Esophagus mucosa (tissue), 1 donor: ENCODE data around the gene MINDY4. TPM values are rescaled to one million over a fixed set of nuclear protein-coding genes. Genes with fewer than 3 reads are reported as not detected.

Source experiments
- ATAC-seq: fragments of 200-7000 bp; cut with Tn5 transposase; one replicate; pipeline ENCODE4 v1.9.1; 2020
- total RNA-seq: library from RNA; stranded (reverse); gene quantifications from one replicate; pipeline ENCODE4 v1.2.4, GENCODE V29; 2023
- donor health status: DM: yes; HTN: yes; CAD: no.

Gene MINDY4
- total RNA-seq, 1 donor from 2014 or later: 2.4 TPM

GRCh38 chr7:30905078-30906012 is 134.1 kb downstream of the MINDY4 start:
- peak; percentile 34 for ATAC-seq

DNA sequence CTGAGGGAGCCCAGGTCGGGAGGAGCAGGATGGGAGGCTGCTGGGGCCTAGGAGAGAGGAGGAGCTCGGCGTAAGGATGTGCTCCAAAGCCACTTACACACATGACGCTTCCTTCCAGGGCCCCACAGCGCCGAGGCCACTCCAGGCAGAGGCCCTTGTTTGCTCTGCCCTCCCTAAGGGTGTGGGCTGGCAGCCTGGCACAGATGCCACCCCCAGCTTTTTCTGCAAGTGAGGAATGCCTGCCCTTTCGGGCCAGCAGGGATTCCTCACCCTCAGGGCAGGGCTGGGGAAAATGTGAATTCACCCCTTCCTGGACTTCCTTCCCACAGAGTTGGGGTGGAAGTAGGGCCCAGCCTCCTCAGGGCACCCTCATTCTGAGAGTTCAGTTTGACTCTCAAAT is 134.8 kb downstream of the MINDY4 start:
- ATAC-seq: no peak

- no peak for ATAC-seq
Measured at GRCh38 chr7:30906515-30907240, 135.5 kb downstream of the MINDY4 start.

GRCh38 chr7:30907527-30908267 is 136.5 kb downstream of the MINDY4 start:
- ATAC-seq: no peak

DNA sequence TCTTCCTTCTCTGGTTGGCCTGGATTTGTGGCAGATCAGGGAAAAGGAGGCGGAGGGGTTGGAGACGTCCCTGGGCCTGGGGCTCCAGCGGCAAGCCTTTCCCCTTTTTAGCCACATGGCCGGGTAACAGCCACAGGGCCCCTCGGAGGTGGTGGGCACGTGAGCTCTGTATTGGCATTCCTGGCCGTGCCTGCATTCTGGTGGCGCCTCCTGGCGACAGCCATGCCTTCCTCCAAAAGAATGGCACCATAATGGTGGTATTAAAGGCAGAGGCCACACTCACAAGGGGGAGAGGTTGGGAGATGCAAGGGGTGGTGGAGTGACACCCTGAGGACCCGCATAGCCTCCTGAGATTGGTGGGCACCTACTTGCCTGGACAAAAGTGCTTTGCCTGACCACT is 137.5 kb downstream of the MINDY4 start:
- ATAC-seq: no peak

DNA sequence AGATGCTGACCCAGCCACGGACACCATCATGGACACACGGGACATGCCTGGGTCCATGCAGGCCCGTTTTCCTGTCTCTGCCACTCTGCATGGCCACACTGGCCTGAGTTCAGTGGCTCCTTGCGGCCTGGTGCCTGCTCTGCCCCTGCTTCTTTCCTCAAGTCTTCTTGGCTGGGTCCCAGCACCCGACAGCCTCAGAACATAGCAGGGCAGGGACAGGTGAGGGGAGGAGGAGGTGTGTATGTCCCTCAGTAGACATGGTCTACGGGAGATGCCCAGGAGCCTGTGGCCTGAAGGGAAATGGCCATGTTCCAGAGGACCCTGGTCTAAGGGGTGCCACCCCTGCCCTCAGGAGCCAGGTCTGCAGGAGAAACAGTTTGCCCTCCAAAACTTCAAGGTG is 138.2 kb downstream of the MINDY4 start:
- ATAC-seq: no peak

GRCh38 chr7:30910411-30911073 is 139.3 kb downstream of the MINDY4 start:
- ATAC-seq: no peak

GRCh38 chr7:30911133-30911532 is 139.9 kb downstream of the MINDY4 start:
- ATAC-seq: no peak

- peak; percentile 38 for ATAC-seq
Measured at GRCh38 chr7:30911561-30911969, 140.3 kb downstream of the MINDY4 start, which contains the start of gene AQP1. Gene AQP1 (plus strand): TSS chr7:30911853. CDS start chr7:30911910, 57 bp downstream.

- ATAC-seq: no peak
Measured at GRCh38 chr7:30912021-30912730, 141.0 kb downstream of the MINDY4 start.

DNA sequence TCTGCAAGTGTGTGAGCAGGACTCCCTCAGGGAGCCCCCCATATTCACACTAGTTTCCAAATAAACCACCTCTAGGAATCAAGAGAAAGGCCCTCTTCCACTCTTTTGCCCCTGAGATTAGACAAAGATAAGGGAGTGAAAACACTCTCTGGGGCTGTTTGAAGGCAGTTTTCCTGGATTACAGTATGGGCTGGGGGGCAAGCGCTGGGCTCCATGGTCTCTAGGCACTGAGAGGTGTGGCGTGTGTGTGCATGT is 141.4 kb downstream of the MINDY4 start:
- no peak for ATAC-seq

DNA sequence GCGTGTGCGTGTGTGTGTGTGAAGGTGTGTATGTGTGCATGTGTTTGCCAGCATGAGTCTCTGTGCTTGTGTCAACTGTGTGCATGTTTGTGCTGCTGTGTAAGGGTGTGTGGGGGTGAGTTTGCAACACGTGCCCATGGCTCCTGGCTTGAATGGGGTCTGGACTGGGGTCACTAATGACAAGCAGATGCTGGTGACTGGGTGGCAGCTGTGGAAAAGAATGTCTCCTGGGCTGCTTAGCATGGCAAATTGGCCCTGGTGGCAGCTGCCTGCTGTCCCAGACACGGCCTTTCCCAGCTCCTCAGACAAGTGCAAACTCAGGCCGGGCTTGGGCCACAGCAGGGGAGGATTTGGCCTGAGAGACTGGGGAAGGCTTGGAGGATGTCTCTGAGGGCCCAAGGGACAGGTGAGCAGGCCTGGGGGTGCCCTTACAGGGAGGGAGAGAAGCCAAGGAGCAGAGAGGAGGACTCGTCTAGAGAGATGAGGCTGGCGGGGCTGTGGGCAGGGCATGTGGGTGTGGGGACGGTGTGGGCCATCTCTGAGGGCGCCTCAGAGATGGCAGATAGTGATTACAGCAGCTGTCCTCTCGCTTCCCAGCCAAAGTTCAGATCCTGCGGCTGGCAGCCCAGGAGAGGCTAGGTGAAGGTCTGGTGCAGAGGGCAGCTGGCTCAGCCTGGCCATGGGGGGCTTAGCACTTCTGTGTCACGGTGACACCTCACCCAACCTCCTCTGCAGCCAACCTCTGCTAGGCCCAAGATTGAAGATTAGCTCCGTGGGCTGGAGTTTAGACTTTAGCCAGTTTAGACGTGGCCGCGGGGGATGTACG is 142.0 kb downstream of the MINDY4 start:
- no peak for ATAC-seq

- no peak for ATAC-seq
Measured at GRCh38 chr7:30913821-30914515, 142.8 kb downstream of the MINDY4 start.

DNA sequence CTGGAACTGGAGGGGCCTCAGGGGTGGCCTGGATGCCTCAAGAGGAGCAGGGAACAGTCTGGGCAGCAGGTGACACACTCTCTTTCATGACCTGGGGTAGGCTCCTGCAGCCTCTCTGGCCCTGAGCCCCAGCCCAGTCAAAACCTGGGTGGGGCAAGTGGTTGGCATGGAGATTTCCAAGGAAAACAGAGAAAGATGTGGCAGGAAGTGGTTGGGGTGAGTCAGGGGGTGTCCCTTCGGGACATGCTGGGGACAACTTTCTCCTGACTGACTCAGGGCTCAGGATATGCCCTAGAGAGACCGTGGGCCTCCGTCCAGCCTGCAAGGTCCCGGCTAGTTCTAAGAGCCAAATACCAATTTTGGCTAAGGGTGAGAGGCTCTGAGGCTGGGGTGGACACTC is 143.4 kb downstream of the MINDY4 start:
- ATAC-seq: peak; percentile 24

DNA sequence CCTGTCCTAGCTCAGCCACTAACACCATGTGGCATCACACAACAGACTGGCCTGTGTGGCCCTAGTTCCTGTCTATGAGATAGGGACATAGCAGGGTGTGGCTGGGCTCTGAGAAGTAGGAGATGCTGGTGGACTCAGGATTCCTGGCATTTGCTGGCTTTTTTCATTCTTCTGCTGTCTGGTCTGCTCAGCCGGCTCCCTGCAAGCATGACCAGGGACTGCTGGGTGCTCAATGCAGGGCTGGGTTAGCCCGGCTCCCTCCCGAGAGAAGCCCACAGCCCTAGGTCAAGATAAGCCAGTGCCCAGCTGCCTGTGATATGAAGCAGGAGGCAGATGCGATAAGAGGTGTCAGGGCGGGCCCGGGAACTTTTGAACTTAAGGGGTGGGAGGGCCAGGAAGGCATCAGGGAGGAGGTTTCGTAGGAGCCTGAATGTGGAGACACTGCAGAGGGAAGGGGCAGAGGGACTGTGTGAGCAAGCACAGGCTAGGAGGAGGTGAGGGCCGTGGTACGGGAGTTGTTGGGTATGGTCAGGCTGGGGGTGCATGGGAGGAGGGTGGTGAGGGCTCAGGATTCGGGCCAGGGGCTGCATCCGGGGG is 143.9 kb downstream of the MINDY4 start:
- ATAC-seq: no peak

- ATAC-seq: no peak
Measured at GRCh38 chr7:30915751-30916150, 144.5 kb downstream of the MINDY4 start.

DNA sequence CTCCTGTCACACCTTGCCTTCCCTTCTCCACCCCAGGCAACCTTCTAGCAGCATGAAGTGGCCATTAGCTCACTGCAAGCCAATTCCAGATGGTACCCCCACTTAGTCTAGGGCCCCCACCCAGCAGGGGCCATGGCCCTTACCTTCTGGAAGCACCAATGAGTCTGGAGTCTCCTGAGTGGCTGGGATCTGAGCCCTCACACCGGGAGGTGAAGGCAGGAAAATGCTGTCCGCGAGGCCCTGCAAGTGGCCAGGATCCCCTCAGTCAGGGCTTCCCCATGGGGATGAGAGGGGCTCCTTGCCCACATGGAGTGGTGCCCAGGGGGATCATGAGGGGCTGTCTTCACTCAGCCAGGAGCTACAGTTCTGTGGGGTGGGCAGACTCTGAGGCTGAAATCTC is 145.0 kb downstream of the MINDY4 start:
- ATAC-seq: no peak

DNA sequence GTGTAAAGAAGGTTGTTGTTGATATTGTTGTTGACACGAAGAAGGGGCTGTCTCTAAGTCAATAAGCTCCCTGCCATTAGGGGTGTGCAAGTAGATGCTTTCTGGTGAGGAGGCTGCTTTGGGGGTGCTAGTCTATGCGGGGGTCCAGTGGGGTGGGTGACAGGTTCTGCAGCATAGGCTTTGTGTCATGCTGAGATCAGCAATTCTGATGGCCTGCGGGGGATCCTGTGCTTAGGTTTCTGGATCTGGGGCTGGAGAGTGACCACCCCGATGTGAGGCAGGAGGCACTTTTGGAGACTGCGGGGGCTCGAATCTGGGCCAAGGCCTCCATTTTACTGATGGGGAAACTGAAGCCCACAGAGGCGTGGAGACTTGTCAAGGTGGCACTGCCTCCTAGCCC is 145.6 kb downstream of the MINDY4 start:
- no peak for ATAC-seq

- ATAC-seq: no peak
Measured at GRCh38 chr7:30917216-30917893, 146.1 kb downstream of the MINDY4 start.
